NOMO-1 (cell line): ENCODE results near the gene CSNK2A2.

Source experiments
- DNase-seq, 2 experiments: peaks; one replicate each; lab custom pipeline; 2025; ENCODE audit not compliant: unreplicated experiment in 2 of 2; lab: John Stamatoyannopoulos, UW

CSNK2A2 gene

DNA sequence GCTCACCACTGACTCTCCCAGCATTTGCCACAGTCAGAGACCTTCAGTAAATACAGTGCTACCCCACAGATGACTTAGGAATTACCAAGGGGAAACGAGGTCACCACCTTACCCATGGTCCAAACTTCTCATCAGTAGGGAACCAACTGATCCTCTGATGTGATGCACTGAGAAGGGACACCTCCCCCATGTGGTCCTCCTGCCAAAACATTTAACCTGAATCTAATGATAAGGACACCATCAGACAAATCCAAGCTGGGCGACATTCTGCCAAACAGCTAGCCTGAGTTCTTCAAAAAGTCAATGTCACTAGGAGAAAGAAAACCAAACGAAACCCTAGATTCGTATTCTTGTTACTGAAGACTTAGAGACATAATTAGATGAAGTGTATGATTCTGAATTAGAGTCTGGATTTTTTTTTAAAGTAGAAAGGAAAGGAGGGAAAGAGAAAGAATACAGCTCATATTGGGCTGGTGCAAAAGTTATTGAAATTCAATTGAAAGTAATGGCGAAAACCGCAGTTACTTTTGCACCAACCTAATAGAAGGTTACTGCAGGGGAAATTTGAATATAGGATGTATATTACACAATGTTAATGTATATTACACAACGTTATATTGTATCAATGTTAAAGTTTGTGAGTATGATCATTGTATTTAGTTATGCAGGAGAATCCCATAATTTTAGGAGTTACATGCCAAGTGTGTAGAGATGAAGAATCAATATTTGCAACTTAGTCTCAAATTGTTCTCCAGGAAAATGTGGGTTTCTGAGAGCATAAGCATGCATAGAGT lies 2.3 kb upstream of the CSNK2A2 start:
- no peak for DNase-seq

DNA sequence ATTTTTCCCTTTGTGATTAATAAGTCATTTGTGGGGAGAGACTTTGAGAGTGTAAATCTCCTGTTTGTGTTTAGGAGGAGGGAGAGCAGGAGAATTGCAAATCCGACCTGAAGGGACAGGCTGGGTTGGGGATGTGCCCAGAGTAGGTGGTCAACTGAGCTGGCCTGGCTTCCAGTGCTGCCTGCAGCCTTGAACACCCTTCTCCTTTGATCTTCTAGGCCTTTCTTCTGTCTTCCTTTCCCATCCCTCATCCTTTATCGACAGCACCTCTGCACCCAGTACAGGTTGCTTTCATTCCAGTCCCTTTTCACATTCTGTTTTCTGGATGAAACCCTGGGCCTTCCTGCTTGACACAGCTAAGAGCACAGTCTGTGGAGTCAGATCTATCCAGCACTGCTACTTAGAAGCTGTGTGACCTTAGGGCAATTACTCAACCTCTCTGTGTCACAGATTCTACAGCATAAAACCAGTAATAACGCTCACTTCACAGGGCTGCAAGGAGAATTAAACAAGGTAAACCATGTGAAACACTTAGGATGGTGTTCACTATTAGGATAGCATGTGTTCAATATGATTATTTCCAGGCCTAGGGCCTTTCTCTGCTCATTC lies 1.0 kb upstream of the CSNK2A2 start:
- no peak for DNase-seq

DNA sequence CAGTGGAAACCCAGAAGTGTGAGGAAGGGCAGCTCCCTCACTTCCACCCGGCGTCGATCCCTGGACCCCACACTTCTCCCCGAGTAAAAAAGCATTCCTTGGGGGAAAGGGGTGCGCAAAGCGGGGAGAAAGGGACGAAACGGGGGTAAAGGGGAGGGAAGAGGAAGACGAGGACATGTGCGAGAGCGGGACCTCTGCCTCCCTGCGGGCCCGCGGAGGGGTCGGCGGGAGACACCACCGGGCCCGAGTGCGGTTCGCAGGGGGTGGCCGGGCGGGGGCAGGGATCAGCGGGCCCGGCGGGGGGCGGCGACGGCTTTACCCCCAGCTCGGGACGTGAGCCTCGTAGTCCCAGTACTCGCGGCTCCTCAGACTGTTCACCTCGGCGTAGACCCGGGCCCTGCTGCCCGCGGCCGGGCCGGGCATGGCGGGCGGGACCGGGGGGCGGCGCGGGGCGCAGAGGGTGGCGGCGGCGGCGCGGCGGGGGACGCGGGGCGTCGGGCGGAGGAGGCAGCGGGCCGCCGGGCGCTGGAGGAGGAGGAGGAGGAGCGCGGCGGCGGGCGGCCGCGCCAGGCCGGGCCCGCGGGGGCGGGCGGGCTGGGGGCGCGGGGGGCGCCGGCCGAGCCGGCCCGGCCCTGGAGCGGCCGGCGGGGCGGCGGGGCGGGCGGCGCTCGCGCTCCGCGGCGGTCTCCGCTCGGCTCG lies 443 bp downstream of the CSNK2A2 start:
- peak in 1 of 2 experiments; percentile 1 for DNase-seq

DNA sequence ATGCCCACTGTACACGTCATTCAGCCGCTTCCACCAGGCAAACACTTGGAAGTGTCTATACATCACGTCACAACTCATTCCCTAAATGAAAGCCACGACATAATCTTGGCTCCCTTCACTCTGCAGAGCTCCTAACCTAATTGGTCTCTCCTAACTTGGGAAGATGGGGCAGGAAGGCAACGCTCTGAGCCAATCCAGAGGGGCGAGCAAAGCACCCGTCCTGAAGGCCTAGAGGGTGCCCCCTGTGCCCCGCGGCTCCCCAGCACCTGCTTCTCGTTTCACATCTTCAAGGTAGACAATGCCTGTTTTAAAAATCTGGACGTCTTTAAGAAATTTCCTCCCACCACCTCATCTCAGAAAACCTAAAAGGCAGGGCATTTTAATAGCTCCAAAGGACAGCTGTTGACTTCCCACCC lies 1.0 kb downstream of the CSNK2A2 start:
- DNase-seq, result no peak

DNA sequence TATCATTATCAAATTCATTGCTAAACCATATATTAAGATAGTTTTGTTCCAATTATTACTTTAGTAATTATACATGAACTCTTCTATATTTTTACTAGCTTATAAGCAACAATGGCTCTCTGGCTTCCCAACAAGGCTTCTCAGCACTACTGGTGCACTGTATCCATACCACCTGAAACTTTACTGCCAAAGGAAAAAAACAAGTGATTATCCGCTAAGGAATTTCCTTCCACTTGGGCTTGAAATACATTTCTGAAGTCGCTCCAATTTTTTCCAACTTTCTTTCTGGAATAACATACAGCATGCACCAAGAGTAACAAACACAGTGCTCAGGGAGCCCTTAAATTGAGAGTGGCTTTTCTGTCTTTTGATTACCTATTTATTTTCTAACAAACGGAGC lies 2.1 kb downstream of the CSNK2A2 start:
- DNase-seq, result no peak

DNA sequence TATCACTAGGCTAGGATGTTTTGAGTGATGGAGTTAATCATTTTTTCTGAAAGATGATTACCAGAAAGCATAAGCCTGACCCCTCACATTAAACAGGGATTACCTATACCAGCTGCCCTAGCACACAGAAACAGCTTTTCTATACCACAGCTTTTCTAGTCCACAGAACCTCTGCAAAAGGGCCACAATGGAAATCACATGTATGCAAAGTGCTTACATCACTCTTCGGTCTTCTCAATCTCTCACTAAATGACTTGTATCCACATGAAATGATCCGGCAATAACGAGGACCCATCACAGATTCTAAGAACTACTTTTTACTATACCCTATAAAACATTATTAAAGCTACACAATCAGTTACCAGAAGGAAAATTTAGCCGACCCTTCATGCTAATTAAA lies 2.6 kb downstream of the CSNK2A2 start:
- no peak for DNase-seq

DNA sequence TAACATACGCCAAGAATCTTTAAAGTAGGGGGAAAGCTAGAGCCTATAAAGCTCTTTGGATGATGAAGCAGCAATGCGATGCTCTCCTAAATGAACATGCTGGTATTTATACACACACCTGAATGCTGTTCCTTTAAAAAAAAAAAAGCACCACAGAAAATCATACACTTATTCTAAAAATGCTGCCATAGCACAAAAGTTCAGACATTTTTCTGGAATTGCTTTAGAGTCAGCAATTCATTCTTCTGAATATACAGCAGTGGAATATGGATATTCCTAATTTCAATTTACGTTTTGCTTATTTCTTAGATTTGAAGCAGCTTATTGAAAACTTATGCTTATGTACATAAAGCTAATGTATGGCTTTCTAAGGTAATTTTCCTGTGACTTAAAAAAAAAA lies 3.1 kb downstream of the CSNK2A2 start:
- DNase-seq, result no peak

DNA sequence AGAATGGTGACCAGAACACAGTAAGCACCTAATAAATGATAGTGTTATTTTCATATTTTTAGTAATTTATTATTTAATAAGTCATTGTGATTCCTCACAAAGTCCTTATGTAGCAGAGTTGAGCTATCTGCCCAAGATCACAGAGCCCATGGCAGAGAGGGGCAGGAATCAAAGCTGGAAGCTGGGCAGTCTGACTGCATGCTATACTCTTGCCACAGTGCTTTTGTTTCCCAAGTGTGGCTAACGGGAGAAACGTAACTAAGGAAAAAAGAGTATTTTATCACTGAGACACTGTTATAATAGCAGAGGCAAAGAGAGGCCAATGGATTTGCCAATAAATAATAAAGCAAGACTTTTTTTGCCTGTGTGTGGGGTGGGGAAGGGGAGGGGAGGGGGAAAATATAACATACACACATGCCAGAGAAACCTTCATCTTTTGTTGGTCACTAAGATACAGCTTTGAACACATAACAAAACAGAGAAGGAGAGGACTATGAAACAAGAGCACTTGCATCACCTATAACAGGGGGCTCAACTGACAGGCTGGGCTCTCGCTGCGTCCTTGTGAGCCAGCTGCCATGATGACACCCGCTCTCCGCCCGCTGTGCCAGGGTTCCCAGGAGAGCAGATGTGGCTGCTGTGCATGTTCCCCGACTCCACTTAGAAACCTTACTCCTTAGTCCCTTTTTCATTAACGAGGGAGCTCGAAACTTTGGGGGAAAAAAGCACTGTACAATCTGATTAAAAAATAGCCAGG lies 10.1 kb downstream of the CSNK2A2 start:
- DNase-seq, result no peak

DNA sequence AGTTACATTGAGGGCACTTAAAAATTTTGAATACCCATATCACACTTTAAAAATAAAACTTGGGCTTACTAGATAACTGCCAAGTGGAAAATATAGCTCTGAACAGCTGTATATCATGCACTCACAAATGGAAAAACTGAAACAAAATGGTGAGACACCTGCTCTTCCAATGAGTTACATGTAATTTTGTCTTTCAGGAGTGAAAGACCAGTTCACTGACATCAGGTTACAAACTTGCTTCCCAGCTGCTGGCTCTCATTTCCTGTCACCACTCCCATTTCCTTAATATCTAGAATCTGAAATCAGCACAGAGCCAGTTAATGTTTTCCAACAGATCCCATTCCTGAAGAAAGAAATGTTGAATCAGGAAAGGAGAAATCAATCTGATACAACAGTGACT lies 10.8 kb downstream of the CSNK2A2 start:
- DNase-seq, result no peak

DNA sequence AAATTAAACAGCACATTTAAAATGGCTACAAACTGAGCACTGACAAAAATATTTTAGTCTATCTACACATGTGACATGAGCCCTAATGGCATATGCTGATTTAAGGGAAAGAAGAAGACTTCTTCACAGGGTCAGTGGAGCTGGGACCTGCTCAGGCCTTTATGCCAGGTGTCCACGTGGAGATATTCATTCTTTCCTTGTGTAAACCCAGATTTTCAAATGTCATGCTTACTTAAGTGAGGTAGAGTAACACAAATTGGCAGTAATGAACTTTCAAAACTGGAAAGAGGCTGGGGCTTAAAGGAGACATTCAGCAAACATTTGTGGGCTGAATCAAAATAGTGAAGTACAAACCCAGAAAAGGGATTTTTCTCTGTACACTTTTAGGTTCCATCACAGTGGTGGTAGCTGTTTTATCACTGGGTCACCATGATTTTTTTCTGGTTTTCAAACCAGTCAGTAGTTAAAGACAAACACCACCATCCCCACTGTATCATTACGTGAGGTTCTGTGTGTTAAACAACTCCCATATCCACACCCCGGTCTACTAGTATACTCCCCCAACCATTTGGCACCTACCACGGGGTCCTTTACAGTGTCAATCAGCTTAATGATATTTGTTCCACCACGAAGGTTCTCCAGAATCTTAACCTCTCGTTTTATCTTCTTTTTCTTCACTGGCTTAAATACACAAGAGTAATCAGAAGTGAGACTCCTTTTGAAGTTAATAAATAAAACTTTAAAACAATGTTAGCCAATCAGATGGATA lies 11.5 kb downstream of the CSNK2A2 start:
- no peak for DNase-seq

DNA sequence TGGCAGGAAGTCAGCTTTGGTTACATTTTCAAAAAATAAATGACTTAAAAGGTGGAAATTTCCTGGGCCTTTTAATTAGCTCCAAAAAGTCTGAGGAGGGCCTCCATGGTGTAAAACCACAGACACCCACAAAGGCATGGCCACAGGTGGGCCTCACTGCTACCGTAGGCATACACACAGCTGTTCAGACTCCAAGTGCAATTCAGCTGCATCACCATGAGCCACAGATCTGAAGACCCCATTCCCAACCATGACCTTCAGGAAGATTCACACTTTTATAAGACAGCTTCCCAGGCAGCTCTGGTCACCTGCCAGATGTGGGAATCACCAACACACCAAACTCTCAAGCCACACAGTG lies 20.6 kb downstream of the CSNK2A2 start:
- no peak for DNase-seq

DNA sequence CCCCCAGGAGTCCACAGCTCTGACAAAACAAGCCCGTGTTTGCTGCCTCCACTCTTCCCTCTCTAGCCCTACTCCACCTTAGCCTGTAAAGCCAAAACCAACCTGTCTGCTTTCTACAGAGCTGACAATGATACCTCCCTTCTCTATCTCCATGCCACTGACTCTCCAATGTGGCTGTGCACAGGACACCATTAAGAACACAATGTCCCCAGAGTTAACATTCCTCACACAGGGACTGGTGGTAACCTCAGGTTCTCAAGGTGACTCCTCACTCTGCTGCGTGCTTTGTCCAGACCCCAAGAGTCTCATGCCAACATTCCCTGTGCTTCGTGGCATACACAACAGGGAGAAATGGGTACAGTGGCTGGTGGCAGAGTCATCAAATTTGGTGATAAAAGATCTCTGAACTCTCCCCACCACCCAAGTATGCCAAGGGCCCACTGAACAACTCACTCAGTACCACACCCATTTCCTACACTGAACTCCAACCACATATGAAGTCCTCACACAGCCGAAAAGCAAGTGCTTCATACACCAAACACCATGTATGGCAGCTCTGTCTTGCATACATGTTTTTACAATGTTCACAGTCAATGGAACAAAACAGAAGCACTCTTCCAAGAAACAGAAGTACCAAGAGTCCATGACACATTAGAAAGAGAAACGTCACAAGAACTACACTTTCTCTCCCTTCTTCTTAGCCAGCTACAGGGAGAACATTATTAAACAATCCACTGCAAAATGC lies 21.1 kb downstream of the CSNK2A2 start:
- DNase-seq, result no peak

DNA sequence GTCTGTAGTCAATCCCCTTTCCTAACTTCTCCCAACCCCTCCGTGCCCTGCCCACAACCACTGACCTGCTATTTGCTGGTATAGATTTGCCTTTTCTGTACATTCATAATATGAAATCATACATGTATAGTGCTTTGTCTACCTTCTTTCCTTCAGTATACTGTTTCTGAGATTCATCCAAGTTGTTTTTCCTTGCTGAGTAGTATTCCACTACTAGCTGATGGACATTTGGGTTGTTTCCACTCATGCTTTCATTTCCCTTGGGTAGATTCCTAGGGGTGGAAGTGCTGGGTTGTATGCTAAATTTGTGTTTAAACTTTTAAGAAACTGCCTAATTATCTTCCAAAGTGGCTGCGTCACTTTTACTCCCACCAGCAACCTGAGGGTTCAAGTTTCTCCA lies 27.7 kb downstream of the CSNK2A2 start:
- DNase-seq, result no peak

DNA sequence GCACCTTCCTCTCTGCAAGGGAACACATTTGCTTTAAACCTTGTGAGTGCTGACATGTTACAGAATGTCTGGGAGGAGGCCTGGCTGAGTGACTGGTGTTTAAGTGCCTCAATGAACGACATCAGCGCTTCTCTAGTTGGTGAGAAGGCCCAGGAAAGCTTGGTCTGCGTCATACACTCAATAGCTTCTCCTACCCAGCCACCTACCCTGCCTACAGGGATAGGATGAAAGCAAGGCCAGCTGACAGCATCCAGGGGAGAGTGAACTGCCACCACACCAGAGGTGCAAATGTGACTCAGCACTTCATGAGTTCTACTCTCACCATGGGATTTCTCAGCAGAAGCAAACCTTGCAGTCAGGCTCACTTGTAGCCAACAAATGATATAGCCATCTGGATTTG lies 37.1 kb downstream of the CSNK2A2 start:
- no peak for DNase-seq

DNA sequence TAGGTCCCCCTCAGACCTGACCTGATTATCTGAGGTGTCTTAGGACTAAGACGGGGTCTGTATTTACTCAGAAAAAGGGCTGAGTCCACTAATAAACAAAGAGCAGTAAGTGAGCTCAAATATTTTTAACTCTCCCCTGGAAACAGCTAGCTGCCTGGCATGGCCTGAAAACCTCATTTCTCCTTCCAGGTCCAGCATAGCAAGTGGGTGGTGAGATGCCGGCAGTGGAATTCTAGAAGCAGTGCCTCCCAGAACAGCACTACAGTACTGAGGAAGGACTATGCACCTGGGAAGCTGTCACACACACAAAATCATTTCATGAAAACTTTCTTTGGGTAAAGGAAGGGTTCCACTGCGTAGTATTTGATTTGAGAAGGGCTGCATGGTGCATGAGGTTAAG lies 39.2 kb downstream of the CSNK2A2 start:
- no peak for DNase-seq

DNA sequence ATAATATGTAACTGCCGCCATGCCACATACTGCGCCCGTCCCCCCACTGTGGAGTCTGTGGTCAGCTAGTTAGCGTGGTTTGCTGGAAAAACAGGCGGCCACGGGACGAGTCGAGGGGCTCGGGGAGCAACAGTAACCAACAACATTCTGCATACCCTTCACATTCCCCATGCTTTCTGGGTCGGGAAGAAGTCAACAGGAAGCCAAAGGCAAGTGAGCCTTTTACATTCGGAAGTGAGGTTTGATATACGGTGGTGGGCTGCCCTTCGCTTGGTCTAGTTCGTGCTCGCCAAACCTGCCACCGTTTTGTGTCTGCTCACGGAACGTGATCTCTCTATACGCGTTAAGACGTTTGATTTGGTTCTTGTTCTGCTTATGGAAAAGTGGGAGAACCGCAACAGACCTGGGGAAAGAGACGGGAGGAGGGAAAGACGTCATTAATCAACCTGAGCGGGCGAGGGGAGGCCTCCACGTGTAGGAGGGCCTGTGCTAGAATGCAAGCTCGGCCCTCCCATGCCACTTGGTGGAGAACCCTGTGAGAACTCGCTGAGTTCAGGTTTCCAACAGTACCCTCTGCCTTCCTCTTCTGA lies 39.9 kb downstream of the CSNK2A2 start:
- no peak for DNase-seq

DNA sequence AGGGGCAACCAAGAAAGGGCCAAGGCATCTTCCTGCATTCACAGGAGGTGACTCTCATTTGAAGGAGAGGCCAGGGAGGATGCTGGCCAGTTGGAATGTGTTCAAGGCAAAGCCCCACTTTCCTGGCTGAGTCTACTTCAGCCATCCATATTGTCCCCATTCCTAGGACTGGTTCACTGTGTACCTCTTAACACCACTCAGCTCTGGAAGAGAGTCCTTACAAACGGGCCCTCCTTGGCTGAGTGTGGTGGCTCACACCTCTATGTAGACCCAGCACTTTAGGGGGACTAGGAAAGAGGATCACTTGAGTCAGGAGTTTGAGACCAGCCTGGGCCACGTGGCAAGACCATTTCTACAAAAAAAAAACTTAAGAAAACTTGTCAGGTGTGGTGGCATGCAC lies 40.7 kb downstream of the CSNK2A2 start:
- DNase-seq, result no peak

DNA sequence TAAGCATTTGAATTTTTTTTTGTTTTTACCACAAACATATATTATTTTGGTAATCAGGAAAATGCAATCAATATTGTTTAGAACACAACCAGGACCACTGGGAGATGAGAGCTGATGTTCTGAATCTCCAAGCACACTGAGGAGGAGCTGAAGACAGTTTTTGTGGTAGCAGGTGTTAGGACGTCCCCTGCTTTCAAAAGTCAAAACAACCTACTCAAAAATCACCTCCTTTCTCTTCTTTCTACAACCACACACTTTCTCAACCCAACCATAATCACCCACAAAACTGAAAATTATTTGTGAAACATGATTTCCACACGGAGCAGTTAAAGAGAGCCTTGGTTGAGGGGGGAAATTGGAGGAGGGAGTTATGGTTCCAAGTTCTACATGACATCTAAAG lies 42.1 kb downstream of the CSNK2A2 start:
- no peak for DNase-seq

DNA sequence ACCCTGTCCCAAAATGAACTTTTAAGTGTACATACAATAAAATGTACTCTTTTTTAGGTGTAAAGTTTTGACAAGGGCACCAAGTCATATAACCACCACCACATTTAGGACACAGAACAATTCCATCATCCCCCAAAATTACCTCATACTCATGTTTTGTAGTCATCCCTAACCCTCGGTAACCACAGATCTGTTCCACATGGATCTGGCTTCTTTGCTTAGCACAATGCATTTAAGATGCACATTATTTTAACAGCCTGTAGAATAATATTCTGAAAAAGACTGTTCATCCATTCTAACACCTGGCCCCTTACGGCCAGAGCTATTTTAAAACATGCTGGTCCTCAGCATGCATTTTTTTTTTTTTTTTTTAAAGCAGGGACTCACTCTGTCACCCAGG lies 43.6 kb downstream of the CSNK2A2 start:
- no peak for DNase-seq
